HepG2 (cell line): ENCODE data around the gene KIF1C. TPM values are rescaled to one million over a fixed set of nuclear protein-coding genes. Genes with fewer than 3 reads are reported as not detected.

Experiments
- CENPT ChIP-seq: sonication (generic); formaldehyde crosslinking; IDR thresholded peaks from 2 replicates; pipeline ENCODE4 v1.8.0; 2022; ENCODE audit warnings: low read depth, mild to moderate bottlenecking, moderate library complexity, missing genetic modification reagents
- CTCF ChIP-seq: sonication (generic); formaldehyde crosslinking; IDR thresholded peaks from 2 replicates; pipeline ENCODE4 v1.5.0; 2020; ENCODE audit warnings: mild to moderate bottlenecking, missing genetic modification reagents, moderate library complexity
- ELF3 ChIP-seq: IDR thresholded peaks from 2 replicates; pipeline ENCODE4 v1.6.1; 2016; ENCODE audit warnings: missing genetic modification reagents, missing compliant biosample characterization
- HOXA9 ChIP-seq: sonication (generic); formaldehyde crosslinking; IDR thresholded peaks from 2 replicates; pipeline ENCODE4 v1.8.1; 2022; ENCODE audit warnings: missing genetic modification reagents, mild to moderate bottlenecking, moderate library complexity, borderline replicate concordance
- MAFF ChIP-seq: IDR thresholded peaks from 2 replicates; pipeline ENCODE4 v1.6.1; 2011; ENCODE audit warnings: low read depth, low read length, improper control_type of control experiment
- MYPOP ChIP-seq: sonication (generic); formaldehyde crosslinking; IDR thresholded peaks from 2 replicates; pipeline ENCODE4 v1.8.1; 2023; ENCODE audit warnings: mild to moderate bottlenecking, moderate library complexity, missing genetic modification reagents
- NCOR1 ChIP-seq: fragments of 200-600 bp; sonication (generic); IDR thresholded peaks from 2 replicates; pipeline ENCODE4 v1.7.0; 2017; ENCODE audit warnings: antibody characterized with exemption, low read length, borderline replicate concordance
- NKX3-1 ChIP-seq: sonication (generic); formaldehyde crosslinking; IDR thresholded peaks from 2 replicates; pipeline ENCODE4 v1.5.0; 2020; ENCODE audit warnings: missing genetic modification reagents
- SNAI1 ChIP-seq: sonication (generic); formaldehyde crosslinking; IDR thresholded peaks from 2 replicates; pipeline ENCODE4 v1.5.0; 2020; ENCODE audit warnings: mild to moderate bottlenecking, missing genetic modification reagents, borderline replicate concordance
- SOX5 ChIP-seq: IDR thresholded peaks from 2 replicates; pipeline ENCODE4 v1.6.1; 2016; ENCODE audit warnings: borderline replicate concordance
- SPEN ChIP-seq: sonication (generic); formaldehyde crosslinking; IDR thresholded peaks from 2 replicates; pipeline ENCODE4 v1.5.1; 2020; ENCODE audit warnings: low read depth, mild to moderate bottlenecking, missing genetic modification reagents
- TFDP2 ChIP-seq: sonication (generic); formaldehyde crosslinking; IDR thresholded peaks from 2 replicates; pipeline ENCODE4 v1.4.0; 2020; ENCODE audit warnings: missing genetic modification reagents
- THYN1 ChIP-seq: sonication (generic); formaldehyde crosslinking; IDR thresholded peaks from 2 replicates; pipeline ENCODE4 v1.8.1; 2023; ENCODE audit warnings: low read depth, mild to moderate bottlenecking, moderate library complexity, missing genetic modification reagents, borderline replicate concordance
- ZBTB33 ChIP-seq: sonication (generic); formaldehyde crosslinking; IDR thresholded peaks from 2 replicates; pipeline ENCODE4 v1.4.0; 2020; ENCODE audit warnings: missing genetic modification reagents
- ZNF276 ChIP-seq: sonication (generic); formaldehyde crosslinking; IDR thresholded peaks from 2 replicates; pipeline ENCODE4 v1.4.0; 2020; ENCODE audit warnings: mild to moderate bottlenecking, low read depth, missing genetic modification reagents
- ZNF337 ChIP-seq: sonication (generic); formaldehyde crosslinking; IDR thresholded peaks from 2 replicates; pipeline ENCODE4 v1.5.1; 2020; ENCODE audit warnings: missing genetic modification reagents, low read depth, mild to moderate bottlenecking, borderline replicate concordance
- ZNF367 ChIP-seq: sonication (generic); formaldehyde crosslinking; IDR thresholded peaks from 2 replicates; pipeline ENCODE4 v1.4.0; 2020; ENCODE audit warnings: missing genetic modification reagents, borderline replicate concordance
- ZNF430 ChIP-seq: sonication (generic); formaldehyde crosslinking; IDR thresholded peaks from 2 replicates; pipeline ENCODE4 v1.9.0; 2021; ENCODE audit warnings: mild to moderate bottlenecking, missing genetic modification reagents
- ZNF550 ChIP-seq: sonication (generic); formaldehyde crosslinking; IDR thresholded peaks from 2 replicates; pipeline ENCODE4 v1.4.0; 2020; ENCODE audit warnings: mild to moderate bottlenecking, missing genetic modification reagents, borderline replicate concordance
- ZNF564 ChIP-seq: sonication (generic); formaldehyde crosslinking; IDR thresholded peaks from 2 replicates; pipeline ENCODE4 v1.8.1; 2023; ENCODE audit warnings: mild to moderate bottlenecking, missing genetic modification reagents
- ZNF629 ChIP-seq: sonication (generic); formaldehyde crosslinking; conservative IDR thresholded peaks from 2 replicates; pipeline ENCODE4 v1.5.0; 2020; ENCODE audit warnings: missing genetic modification reagents
- ZSCAN30 ChIP-seq: sonication (generic); formaldehyde crosslinking; IDR thresholded peaks from 2 replicates; pipeline ENCODE4 v1.5.0; 2020; ENCODE audit warnings: mild to moderate bottlenecking, missing genetic modification reagents
- polyA plus RNA-seq, 8 experiments: library from polyadenylated mRNA; depleted of rRNA in 3 of 8; stranded (reverse) in 7 of 8; unstranded in 1 of 8; fragments of >200 nt; fragmentation: Illumina TruSeq in 4 of 8; extraction: Trizol in 4 of 8; gene quantifications; 2 replicates each; pipeline versions ENCODE4 v1.2.1 to v1.2.3, GENCODE V29; 2011 to 2016; ENCODE audit warnings: low read depth in 4 of 8, missing spikeins in 1 of 8, mixed read lengths in 1 of 8; ENCODE audit not compliant: insufficient read depth in 1 of 8
- total RNA-seq, 5 experiments: library from RNA; depleted of rRNA; stranded (reverse); fragments of >200 nt; fragmentation: Illumina TruSeq; extraction: Trizol; gene quantifications; 2 replicates each; pipeline ENCODE4 v1.2.3, GENCODE V29; 2016; ENCODE audit warnings: low read depth in 1 of 5

The KIF1C gene
- total and polyA plus RNA-seq, 2 of the 13 experiments (the other 11 are each of a cell fraction or from before 2014, with no cell fraction given) = 70.0 to 104 TPM

- TF ChIP-seq NCOR1 (peak; percentile 81), ZNF337 (no peak), MAFF (no peak), ZNF430 (CRISPR knock-in tag) (peak; percentile 42; the same call in 1 of the 2 replicates), ZSCAN30 (no peak), SNAI1 (CRISPR knock-in tag) (peak; percentile 68), ZNF629 (CRISPR knock-in tag) (no peak), MYPOP (no peak), ZNF367 (CRISPR knock-in tag) (no peak), ELF3 (CRISPR knock-in tag) (peak; percentile 95), SPEN (CRISPR knock-in tag) (peak; percentile 91), ZNF550 (CRISPR knock-in tag) (no peak), SOX5 (peak; percentile 62; the same call in 1 of the 2 replicates), ZBTB33 (CRISPR knock-in tag) (no peak), NKX3-1 (CRISPR knock-in tag) (no peak), CENPT (CRISPR knock-in tag) (no peak), CTCF (CRISPR knock-in tag) (peak; percentile 31; the same call in 1 of the 2 replicates), ZNF276 (CRISPR knock-in tag) (no peak), THYN1 (CRISPR knock-in tag) (no peak), HOXA9 (no peak), TFDP2 (peak; percentile 51; the same call in 1 of the 2 replicates), ZNF564 (CRISPR knock-in tag) (no peak)
Measured at GRCh38 chr17:4998732-4999429, 1.1 kb downstream of the KIF1C start (continued).
